Measurements from ENCODE around the gene PARN.
"Not testable (repeated sequence)": the region's sequence is repeated elsewhere in the genome, so short reads cannot be mapped to it uniquely, and the experiment has no call there.

The PARN gene

GRCh38 chr16:14427371-14427948 lies 202.6 kb downstream of the PARN start:
- peak overlapping the region in 1 of 2 donors; percentile 11 for H3K27ac ChIP-seq
- no peak for DNase-seq (ENCODE audit: low spot score)
- H3K4me3 ChIP-seq: no peak overlapping the region
- TF ChIP-seq, protein P1, sequence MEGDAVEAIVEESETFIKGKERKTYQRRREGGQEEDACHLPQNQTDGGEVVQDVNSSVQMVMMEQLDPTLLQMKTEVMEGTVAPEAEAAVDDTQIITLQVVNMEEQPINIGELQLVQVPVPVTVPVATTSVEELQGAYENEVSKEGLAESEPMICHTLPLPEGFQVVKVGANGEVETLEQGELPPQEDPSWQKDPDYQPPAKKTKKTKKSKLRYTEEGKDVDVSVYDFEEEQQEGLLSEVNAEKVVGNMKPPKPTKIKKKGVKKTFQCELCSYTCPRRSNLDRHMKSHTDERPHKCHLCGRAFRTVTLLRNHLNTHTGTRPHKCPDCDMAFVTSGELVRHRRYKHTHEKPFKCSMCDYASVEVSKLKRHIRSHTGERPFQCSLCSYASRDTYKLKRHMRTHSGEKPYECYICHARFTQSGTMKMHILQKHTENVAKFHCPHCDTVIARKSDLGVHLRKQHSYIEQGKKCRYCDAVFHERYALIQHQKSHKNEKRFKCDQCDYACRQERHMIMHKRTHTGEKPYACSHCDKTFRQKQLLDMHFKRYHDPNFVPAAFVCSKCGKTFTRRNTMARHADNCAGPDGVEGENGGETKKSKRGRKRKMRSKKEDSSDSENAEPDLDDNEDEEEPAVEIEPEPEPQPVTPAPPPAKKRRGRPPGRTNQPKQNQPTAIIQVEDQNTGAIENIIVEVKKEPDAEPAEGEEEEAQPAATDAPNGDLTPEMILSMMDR (IDR thresholded peaks at IDR 0.05): no peak

GRCh38 chr16:14424595-14424994 lies 205.5 kb downstream of the PARN start:
- no peak for DNase-seq (ENCODE audit: low spot score)
- TF ChIP-seq, protein P1 (IDR thresholded peaks at IDR 0.05): no peak
- no peak overlapping the region for H3K27ac ChIP-seq
- no peak overlapping the region for H3K4me3 ChIP-seq

- TF ChIP-seq, protein P1 (IDR thresholded peaks at IDR 0.05): no peak
- no peak overlapping the region for H3K4me3 ChIP-seq
- peak overlapping the region; percentile 63 to 64 for H3K27ac ChIP-seq
- no peak for DNase-seq (ENCODE audit: low spot score)
Observed at GRCh38 chr16:14423344-14423743, 206.7 kb downstream of the PARN start.

DNA sequence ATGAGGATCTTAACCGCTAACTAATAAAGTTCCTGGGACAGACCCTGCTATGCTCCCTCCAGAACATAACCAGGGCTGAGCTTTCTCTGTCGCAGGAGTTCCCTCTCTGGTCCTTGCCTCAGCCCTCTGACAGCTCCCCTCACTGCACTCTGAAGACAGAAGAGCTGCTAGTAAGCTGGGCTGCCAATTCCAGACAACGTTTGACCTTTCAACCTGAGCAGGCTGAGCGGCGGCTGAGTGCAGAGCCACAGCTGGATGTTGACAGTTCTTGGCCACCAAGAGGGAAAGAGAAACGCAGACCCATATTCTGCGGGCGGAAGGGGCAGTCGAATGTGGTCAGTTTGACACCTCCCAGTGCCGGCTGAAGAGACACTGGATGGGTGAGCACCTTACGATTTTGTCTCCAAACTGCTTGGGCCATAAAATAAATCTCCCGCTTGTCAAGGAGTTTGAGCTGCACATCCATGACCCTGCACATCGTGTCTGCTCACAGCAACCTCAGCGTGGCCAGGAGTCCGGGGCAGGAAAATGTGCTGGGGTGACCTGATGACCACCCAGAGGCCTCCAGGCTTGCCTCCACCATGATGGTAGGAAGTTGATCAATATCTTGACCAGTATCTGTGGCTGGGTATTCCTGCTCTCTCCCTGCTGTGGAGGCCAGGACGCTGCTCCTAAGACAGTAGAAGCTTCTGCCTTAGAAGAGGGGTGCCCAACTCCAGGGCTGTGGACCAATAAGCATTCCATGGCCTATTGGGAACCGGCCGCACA lies 209.2 kb downstream of the PARN start:
- Histone ChIP-seq H3K4me3 (no peak overlapping the region), H3K27ac (peak overlapping the region; percentile 20 to 41)
- TF ChIP-seq, protein P1 (IDR thresholded peaks at IDR 0.05): no peak
- DNase-seq (ENCODE audit: low spot score): no peak

GRCh38 chr16:14420243-14420642 lies 209.8 kb downstream of the PARN start:
- DNase-seq (ENCODE audit: low spot score): not testable (repeated sequence)
- H3K27ac ChIP-seq: peak overlapping the region; percentile 20 to 94

DNA sequence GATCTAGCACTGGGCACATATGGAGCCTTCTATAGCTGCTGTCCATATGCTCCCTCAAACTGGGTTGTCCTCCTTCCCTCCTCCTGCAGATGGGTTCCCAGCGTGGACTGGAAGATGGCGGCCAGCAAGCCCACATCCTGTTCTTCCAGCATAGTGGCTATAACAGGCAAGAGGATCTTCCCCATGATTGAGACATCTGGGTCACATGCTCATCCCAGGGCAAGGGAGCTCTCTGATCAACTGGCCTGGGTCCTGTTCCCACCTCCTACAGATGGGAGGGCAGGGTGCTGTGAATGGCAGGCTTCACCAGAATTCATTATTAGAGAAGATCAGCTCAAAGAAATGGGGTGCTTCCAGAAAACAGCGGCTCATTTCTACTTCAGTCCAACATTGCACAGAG lies 210.2 kb downstream of the PARN start:
- no peak overlapping the region for H3K4me3 ChIP-seq
- TF ChIP-seq, protein P1 (IDR thresholded peaks at IDR 0.05): no peak
- H3K27ac ChIP-seq: peak overlapping the region; percentile 77 to 94
- no peak for DNase-seq (ENCODE audit: low spot score)

More at GRCh38 chr16:14420243-14420642, 209.8 kb downstream of the PARN start:
- H3K4me3 ChIP-seq: not testable (repeated sequence)

GRCh38 chr16:14418795-14419225 lies 211.2 kb downstream of the PARN start:
- Histone ChIP-seq H3K4me3 (peak overlapping the region; percentile 54), H3K27ac (peak overlapping the region; percentile 77 to 94)
- DNase-seq (ENCODE audit: low spot score): peak; percentile 87
- TF ChIP-seq, protein P1 (IDR thresholded peaks at IDR 0.05): no peak
